ENCODE data around the gene NUP42. TPM values are rescaled to one million over a fixed set of nuclear protein-coding genes. Genes with fewer than 3 reads are reported as not detected.

NUP42 gene
- total RNA-seq, 1 donor from 2014 or later, result 50.6 TPM

DNA sequence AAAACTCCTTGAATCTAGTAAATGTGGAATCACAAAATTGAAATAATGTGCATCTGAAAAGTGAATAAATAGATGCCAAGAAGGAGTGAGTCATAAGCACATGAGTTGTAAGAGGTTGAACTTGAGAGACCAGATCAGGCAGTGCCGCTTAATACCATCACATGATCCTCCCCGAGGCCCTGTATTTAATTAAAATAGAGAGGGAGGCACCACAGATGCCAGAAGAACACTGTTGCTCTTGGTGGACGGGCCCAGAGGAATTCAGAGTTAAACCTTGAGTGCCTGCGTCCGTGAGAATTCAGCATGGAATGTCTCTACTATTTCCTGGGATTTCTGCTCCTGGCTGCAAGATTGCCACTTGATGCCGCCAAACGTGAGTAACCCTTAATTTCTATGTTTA lies 64.7 kb downstream of the NUP42 start, which contains the start of gene GPNMB:
TSS of gene GPNMB (plus strand) at position 221 of the 400 bp plus-strand sequence. CDS start at position 304, 83 bp downstream.
- ChIA-PET CTCF (no interaction called here), POLR2A (no interaction called here)
- no peak for DNase-seq
- Mint-ChIP-seq H3K4me3 (peak within 1 kb of the TSS; percentile 60), H3K4me1 (peaks cover 6% of the 10 kb centered on the region), H3K27ac (no peak within 1 kb of the TSS), H3K27me3 (peaks cover 58% of the 10 kb centered on the region), H3K36me3 (ENCODE audit: low read depth) (no peaks in the 10 kb centered on the region), H3K9me3 (peaks cover 8% of the 10 kb centered on the region)
- no peak for ATAC-seq (ENCODE audit: low read depth)
- intact Hi-C loops (cut with micrococcal nuclease), result no loop called here
- TF ChIP-seq, protein P1, sequence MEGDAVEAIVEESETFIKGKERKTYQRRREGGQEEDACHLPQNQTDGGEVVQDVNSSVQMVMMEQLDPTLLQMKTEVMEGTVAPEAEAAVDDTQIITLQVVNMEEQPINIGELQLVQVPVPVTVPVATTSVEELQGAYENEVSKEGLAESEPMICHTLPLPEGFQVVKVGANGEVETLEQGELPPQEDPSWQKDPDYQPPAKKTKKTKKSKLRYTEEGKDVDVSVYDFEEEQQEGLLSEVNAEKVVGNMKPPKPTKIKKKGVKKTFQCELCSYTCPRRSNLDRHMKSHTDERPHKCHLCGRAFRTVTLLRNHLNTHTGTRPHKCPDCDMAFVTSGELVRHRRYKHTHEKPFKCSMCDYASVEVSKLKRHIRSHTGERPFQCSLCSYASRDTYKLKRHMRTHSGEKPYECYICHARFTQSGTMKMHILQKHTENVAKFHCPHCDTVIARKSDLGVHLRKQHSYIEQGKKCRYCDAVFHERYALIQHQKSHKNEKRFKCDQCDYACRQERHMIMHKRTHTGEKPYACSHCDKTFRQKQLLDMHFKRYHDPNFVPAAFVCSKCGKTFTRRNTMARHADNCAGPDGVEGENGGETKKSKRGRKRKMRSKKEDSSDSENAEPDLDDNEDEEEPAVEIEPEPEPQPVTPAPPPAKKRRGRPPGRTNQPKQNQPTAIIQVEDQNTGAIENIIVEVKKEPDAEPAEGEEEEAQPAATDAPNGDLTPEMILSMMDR (IDR thresholded peaks at IDR 0.05), result no peak

DNA sequence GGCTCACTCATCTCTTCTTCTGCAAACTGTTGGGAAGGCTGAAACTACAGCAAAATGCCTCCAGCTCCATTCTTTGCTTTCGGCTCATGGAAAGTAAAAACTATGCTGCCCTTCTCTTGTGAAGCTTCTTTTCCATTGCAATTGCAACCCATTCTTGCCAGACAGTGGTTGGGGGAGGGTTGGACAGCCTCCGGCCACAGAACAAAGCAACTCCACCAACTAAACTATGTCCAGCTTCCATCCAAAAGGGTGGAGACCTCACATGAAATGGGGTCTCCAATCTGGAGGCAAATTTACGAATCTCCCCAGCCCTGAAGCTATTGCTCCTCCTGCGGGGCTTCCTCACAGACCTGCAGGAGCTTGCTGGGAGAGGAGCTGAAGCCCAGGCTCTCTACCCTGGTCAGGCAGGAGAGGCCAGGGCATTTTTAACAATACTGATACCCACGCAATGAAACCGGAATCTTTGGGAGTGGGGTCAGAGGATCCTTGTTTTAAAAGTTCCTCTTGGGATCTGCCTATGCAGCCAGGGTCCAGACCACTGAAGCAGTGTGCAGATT lies 65.3 kb downstream of the NUP42 start:
- TF ChIP-seq, protein P1 (IDR thresholded peaks at IDR 0.05), result no peak
- H3K4me1 Mint-ChIP-seq, result peaks cover 6% of the 10 kb centered on the region
- H3K4me3 Mint-ChIP-seq, result no peak overlapping the region
- H3K36me3 Mint-ChIP-seq (ENCODE audit: low read depth), result no peaks in the 10 kb centered on the region
- POLR2A ChIA-PET, result no interaction called here
- H3K27me3 Mint-ChIP-seq, result peaks cover 62% of the 10 kb centered on the region
- intact Hi-C loops (cut with micrococcal nuclease), result no loop called here
- H3K9me3 Mint-ChIP-seq, result peaks cover 11% of the 10 kb centered on the region
- DNase-seq (no peak), ATAC-seq (ENCODE audit: low read depth) (no peak)
- CTCF ChIA-PET, result no interaction called here
- no peak overlapping the region for H3K27ac Mint-ChIP-seq

DNA sequence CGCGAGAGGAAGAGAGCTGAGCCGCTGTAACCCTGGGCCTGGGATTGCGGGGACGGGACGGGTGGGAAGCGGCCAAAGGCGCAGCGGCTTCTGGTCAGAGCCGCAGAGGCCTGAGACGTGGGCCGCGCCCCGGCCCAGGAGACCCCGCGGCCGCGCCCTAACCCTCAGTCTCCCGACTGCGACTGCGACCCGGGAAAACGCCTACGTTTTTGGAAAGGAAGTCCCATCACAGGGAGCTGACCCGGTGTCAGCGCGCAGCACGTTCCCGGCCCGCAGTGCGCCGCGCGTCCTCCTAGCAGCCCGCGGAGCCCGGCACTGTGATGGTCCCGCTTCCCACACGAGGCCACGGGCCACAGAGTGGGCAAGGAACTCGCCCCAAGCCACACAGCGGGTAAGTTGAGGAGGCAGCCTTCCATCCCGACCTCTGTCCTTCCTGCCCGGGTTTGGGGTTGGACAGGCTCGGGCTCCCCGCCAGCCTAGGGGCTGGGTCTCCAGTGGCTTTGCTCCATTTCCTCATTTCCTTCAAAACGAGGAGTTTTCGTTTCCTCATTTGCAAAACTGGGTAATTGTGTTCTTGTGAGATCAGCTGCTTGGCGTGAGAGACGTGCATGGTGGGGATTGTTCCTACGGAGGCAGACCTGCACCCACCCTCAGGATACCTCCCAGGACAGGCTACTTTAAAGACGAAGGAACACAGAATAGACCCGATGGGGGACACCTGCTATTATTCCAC lies 65.9 kb downstream of the NUP42 start:
- Mint-ChIP-seq H3K4me1 (peaks cover 6% of the 10 kb centered on the region), H3K9me3 (peaks cover 13% of the 10 kb centered on the region), H3K36me3 (ENCODE audit: low read depth) (no peaks in the 10 kb centered on the region), H3K4me3 (peak overlapping the region; percentile 60), H3K27ac (no peak overlapping the region), H3K27me3 (peaks cover 67% of the 10 kb centered on the region)
- TF ChIP-seq, protein P1 (IDR thresholded peaks at IDR 0.05), result no peak
- ChIA-PET POLR2A (interaction anchor here (0.5 kb wide), 1 partner anchor 9 kb away, joined by 3 read pairs; no protein-coding TSS in a partner anchor), CTCF (no interaction called here)
- DNase-seq (no peak), ATAC-seq (ENCODE audit: low read depth) (peak; percentile 28)
- intact Hi-C loops (cut with micrococcal nuclease), result no loop called here

DNA sequence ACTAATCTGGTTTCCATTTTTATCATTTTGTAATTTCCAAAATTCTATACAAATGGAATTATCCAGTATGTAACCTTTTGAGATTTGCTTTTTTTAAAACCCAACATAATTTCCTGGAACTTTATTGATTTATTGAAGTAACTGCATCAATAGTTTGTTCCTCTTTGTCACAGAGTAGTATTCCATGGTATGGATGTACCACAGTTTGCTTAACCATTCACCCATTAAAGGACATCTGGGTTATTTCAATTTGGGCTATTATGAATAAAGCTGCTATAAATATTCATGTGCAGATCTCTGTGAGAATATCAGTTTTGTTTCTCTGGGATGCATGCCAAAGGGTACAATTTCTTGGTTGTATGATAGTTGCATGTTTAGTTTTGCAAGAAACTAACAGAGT lies 67.6 kb downstream of the NUP42 start:
- Mint-ChIP-seq H3K27me3 (peaks cover 59% of the 10 kb centered on the region), H3K27ac (no peak overlapping the region), H3K4me1 (peaks cover 6% of the 10 kb centered on the region), H3K4me3 (no peak overlapping the region), H3K9me3 (peaks cover 13% of the 10 kb centered on the region), H3K36me3 (ENCODE audit: low read depth) (no peaks in the 10 kb centered on the region)
- no peak for DNase-seq
- intact Hi-C loops (cut with micrococcal nuclease), result no loop called here
- TF ChIP-seq, protein P1 (IDR thresholded peaks at IDR 0.05), result no peak
- ChIA-PET CTCF (no interaction called here), POLR2A (no interaction called here)
- ATAC-seq (ENCODE audit: low read depth), result no peak

Other genes starting within 250 kb of the NUP42 start
- gene HYCC1, start 167.9 kb upstream of the NUP42 start, total RNA-seq, result 39.9 and 41.9 TPM in 2 replicates
- 12.2 and 13.4 TPM in 2 replicates for gene KLHL7, start 76.3 kb upstream of the NUP42 start, total RNA-seq
- 0.76 and 1.1 TPM in 2 replicates for gene GPNMB, start 64.7 kb downstream of the NUP42 start, total RNA-seq
- gene MALSU1, start 117.3 kb downstream of the NUP42 start, total RNA-seq, result 42.0 and 42.6 TPM in 2 replicates

All from activated B cell treated with CpG ODN at 0.5 μM for 24 hours (primary cell).